ENCODE measurements around the gene ECI2. TPM values are rescaled to one million over a fixed set of nuclear protein-coding genes. Genes with fewer than 3 reads are reported as not detected.
A peak's percentile ranks its signal among the peaks of the same experiment; 100 is the strongest.

The ECI2 gene
- total and polyA plus RNA-seq, 10 of the 15 experiments (the other 5 are each of a cell fraction or from before 2014, with no cell fraction given) = 38.7 to 129 (median 60.1) TPM

- ChIA-PET SMC1A (ENCODE audit: uncharacterized antibody, unreplicated experiment) (interaction anchor here (0.6 to 1.6 kb wide), 5 partner anchors 19 to 1367 kb away, joined by 3 to 5 read pairs (median 3); a partner anchor contains a TSS), CTCF (interaction anchor here (0.7 to 2.7 kb wide), 3 partner anchors 21 to 874 kb away, joined by 4 to 14 read pairs (median 5); a partner anchor contains a TSS), POLR2A (interaction anchor here (0.6 to 3.8 kb wide), 3 partner anchors 21 to 112 kb away, joined by 3 to 29 read pairs (median 3); a partner anchor contains a TSS), RAD21 (ENCODE audit: unreplicated experiment) (interaction anchor here (0.8 to 1.4 kb wide), 2 partner anchors 21 to 79 kb away, joined by 3 read pairs; no protein-coding TSS in a partner anchor)
- peak overlapping the region; percentile 86 for H2AFZ ChIP-seq (ENCODE audit: control insufficient read depth, low read depth, low read length)
- peak overlapping the region; percentile 92 for H3K4me2 ChIP-seq (ENCODE audit: control insufficient read depth, insufficient read depth)
- H3K4me1 ChIP-seq (ENCODE audit: control insufficient read depth, insufficient read depth, low read length) = peaks cover 11% of the 10 kb centered on the region
- WGBS (ENCODE audit: insufficient coverage, insufficient replicate concordance, low lambda C conversion rate, missing lambda C conversion rate) = 22% methylated on average over 13 of the region's 13 CpGs
- in situ Hi-C loops (cut with MboI) = no loop called here
- H3K9me3 ChIP-seq (replicated peaks; ENCODE audit: control insufficient read depth, insufficient read depth, low read length) = no peaks in the 10 kb centered on the region
- H3K9ac ChIP-seq (ENCODE audit: control insufficient read depth, insufficient read depth, low read length) = peak overlapping the region; percentile 67
- FAIRE-seq (no peak), DNase-seq (ENCODE audit: low read depth, low spot score) (no peak), ATAC-seq (peak; percentile 7; the same call in 2 of the 3 replicates)
- H3K36me3 ChIP-seq (ENCODE audit: control insufficient read depth in 2 of 2, insufficient read depth in 2 of 2, low read length in 1 of 2) = peaks cover 0 to 8% of the 10 kb centered on the region in 2 experiments; a peak in 1 of 4 replicates
- no peaks in the 10 kb centered on the region for H4K20me1 ChIP-seq (ENCODE audit: control insufficient read depth, insufficient read depth)
- TF ChIP-seq CHD2 (IDR thresholded peaks at IDR 0.05; ENCODE audit: borderline replicate concordance, low read depth, low read length) = 0 out of 2 replicates have a peak, but pooled peaks have one; percentile 26
- TF ChIP-seq ELK1 (IDR thresholded peaks at IDR 0.05; ENCODE audit: low read depth, low read length) = no peak
- TF ChIP-seq MEF2B (IDR thresholded peaks at IDR 0.05; ENCODE audit: partially characterized antibody, poor library complexity, severe bottlenecking) = peak; percentile 30
- peak in 1 of 2 experiments; percentile 54; a peak in 1 of 3 replicates for TF ChIP-seq EGR1 (IDR thresholded peaks at IDR 0.05; ENCODE audit: borderline replicate concordance in 1 of 2, low read depth in 2 of 2, low read length in 2 of 2)
- TF ChIP-seq ZBTB40 (IDR thresholded peaks at IDR 0.05; ENCODE audit: borderline replicate concordance) = no peak
- TF ChIP-seq LARP7 (IDR thresholded peaks at IDR 0.05) = 0 out of 2 replicates have a peak, but pooled peaks have one; percentile 41
- peak; percentile 14; the same call in 1 of the 2 replicates for TF ChIP-seq ATF7 (IDR thresholded peaks at IDR 0.05; ENCODE audit: low read depth)
- TF ChIP-seq TCF3 (IDR thresholded peaks at IDR 0.05; ENCODE audit: borderline replicate concordance, insufficient read depth, low read depth, low read length) = no peak
- TF ChIP-seq SMARCA5 (IDR thresholded peaks at IDR 0.05) = no peak
- no peak for TF ChIP-seq EP300 (IDR thresholded peaks at IDR 0.05; ENCODE audit: borderline replicate concordance in 1 of 2, control insufficient read depth in 1 of 2, low read depth in 2 of 2, low read length in 2 of 2)
- peak; percentile 92 to 93 for TF ChIP-seq BHLHE40 (IDR thresholded peaks at IDR 0.05; ENCODE audit: borderline replicate concordance in 1 of 2, low read depth in 2 of 2, low read length in 1 of 2)
- TF ChIP-seq DPF2 (IDR thresholded peaks at IDR 0.05) = no peak
- intact Hi-C loops (cut with micrococcal nuclease; ENCODE audit: unreplicated experiment) = no loop called here
- no peaks in the 10 kb centered on the region for H3K27me3 ChIP-seq (replicated peaks in 1 of 2; ENCODE audit: control insufficient read depth in 2 of 2, insufficient read depth in 2 of 2, low read length in 1 of 2)
- BruUV-seq (replicated peaks) = no TSS peak
- peaks cover 8% of the 10 kb centered on the region for H3K79me2 ChIP-seq (ENCODE audit: control insufficient read depth, insufficient read depth, low read length)
- peak overlapping the region; percentile 93 for H3K4me3 ChIP-seq
- peak overlapping the region; percentile 24 for H3K27ac ChIP-seq (ENCODE audit: control insufficient read depth, insufficient read depth)
Observed at GRCh38 chr6:4133941-4134838, 1.2 kb downstream of the ECI2 start.
